ENCODE data around the gene NOP9. TPM values are rescaled to one million over a fixed set of nuclear protein-coding genes. Genes with fewer than 3 reads are reported as not detected.

NOP9 gene
- total RNA-seq, 1 donor from 2014 or later, result 22.4 TPM

GRCh38 chr14:24308342-24309124 lies 8.9 kb downstream of the NOP9 start:
- H3K36me3 ChIP-seq (ENCODE audit: control insufficient read depth in 3 of 3, insufficient read depth in 3 of 3, low read length in 3 of 3), result peaks cover 36 to 42% (median 40%) of the 10 kb centered on the region in 3 donors
- no peaks in the 10 kb centered on the region for H3K9me3 ChIP-seq (ENCODE audit: control insufficient read depth in 3 of 3, low read length in 3 of 3)
- H3K4me1 ChIP-seq (ENCODE audit: control insufficient read depth in 3 of 3, insufficient read depth in 3 of 3, low read length in 3 of 3), result peaks cover 25 to 48% (median 30%) of the 10 kb centered on the region in 3 donors
- no peak overlapping the region for H3K27ac ChIP-seq (ENCODE audit: low read depth, low read length)
- no peak overlapping the region for H3K4me3 ChIP-seq (ENCODE audit: low read length in 3 of 3)
- H3K27me3 ChIP-seq (ENCODE audit: control insufficient read depth in 3 of 3, insufficient read depth in 3 of 3, low read length in 3 of 3), result no peaks in the 10 kb centered on the region
- H3K9ac ChIP-seq (ENCODE audit: low read depth in 1 of 3, low read length in 3 of 3), result no peak overlapping the region

DNA sequence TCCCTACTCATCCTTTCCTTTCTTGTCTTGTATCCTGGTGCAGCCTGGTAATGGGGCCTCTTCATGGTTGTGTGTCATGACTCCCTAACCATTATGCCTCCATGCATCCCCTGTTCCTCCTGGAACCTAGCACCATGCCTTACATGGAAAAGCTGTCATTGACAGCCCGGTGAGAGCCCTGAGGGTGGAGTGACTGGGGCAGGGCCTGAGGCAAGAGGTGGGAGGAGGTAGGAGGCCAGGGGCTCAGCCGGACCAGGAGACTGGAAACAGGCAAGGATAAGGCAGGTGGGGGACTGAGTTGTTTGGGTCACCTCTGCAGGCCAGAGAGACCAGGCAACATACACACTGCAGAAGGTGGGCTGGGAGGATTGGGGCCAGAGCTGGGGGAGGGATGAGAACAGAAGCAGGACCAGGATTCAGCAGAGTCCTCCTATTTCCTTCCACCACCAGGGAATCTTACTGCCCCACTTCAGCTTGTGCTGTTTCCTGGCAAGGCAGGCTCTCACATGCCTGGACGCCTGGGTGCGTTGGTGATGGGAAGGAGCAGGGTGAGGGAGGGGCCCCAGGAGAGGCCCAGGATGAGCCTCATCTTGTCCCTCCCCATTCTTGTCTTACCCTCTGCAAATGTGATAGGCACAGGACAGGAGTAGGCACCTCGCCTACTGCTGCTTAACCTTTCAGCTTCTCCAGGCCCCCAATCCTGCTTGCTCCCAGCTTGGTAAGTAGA lies 10.1 kb downstream of the NOP9 start, which contains the start of gene LTB4R2:
TSS of gene LTB4R2 (plus strand) at position 603 of the 727 bp plus-strand sequence. CDS start 525 bp downstream, outside the sequence.
- Histone ChIP-seq H3K4me1 (ENCODE audit: control insufficient read depth in 3 of 3, insufficient read depth in 3 of 3, low read length in 3 of 3) (peaks cover 28 to 59% (median 40%) of the 10 kb centered on the region in 3 donors), H3K36me3 (ENCODE audit: control insufficient read depth in 3 of 3, insufficient read depth in 3 of 3, low read length in 3 of 3) (peaks cover 24 to 30% (median 28%) of the 10 kb centered on the region in 3 donors), H3K9me3 (ENCODE audit: control insufficient read depth in 3 of 3, low read length in 3 of 3) (no peaks in the 10 kb centered on the region), H3K9ac (ENCODE audit: low read depth in 1 of 3, low read length in 3 of 3) (peak within 1 kb of the TSS; percentile 59 to 80 (median 68)), H3K27ac (ENCODE audit: low read depth, low read length) (peak within 1 kb of the TSS; percentile 69), H3K4me3 (ENCODE audit: low read length in 3 of 3) (peak within 1 kb of the TSS; percentile 71 to 77 (median 73)), H3K27me3 (ENCODE audit: control insufficient read depth in 3 of 3, insufficient read depth in 3 of 3, low read length in 3 of 3) (peaks cover 0 to 8% (median 3%) of the 10 kb centered on the region in 3 donors)

DNA sequence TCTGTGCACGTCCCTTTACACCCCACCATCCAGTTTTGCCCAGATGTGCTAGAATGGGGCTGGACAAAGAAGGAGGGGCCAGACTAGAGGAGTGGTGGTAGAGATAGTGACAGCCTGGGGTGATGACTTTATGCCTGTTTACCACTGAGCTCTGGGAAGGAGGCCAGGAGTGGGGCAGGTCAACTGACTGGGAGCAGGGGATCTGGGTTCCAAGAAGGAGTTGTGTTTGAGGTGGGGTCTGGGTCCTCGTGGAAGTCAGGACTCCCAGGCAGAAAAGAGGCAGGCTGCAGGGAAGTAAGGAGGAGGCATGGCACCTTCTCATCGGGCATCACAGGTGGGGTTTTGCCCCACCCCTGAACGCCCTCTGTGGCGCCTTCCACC lies 10.6 kb downstream of the NOP9 start:
- Histone ChIP-seq H3K4me1 (ENCODE audit: control insufficient read depth in 3 of 3, insufficient read depth in 3 of 3, low read length in 3 of 3) (peaks cover 33 to 64% (median 43%) of the 10 kb centered on the region in 3 donors), H3K27ac (ENCODE audit: low read depth, low read length) (peak overlapping the region; percentile 69), H3K27me3 (ENCODE audit: control insufficient read depth in 3 of 3, insufficient read depth in 3 of 3, low read length in 3 of 3) (peaks cover 0 to 8% (median 3%) of the 10 kb centered on the region in 3 donors), H3K4me3 (ENCODE audit: low read length in 3 of 3) (peak overlapping the region; percentile 71 to 77 (median 73)), H3K9me3 (ENCODE audit: control insufficient read depth in 3 of 3, low read length in 3 of 3) (no peaks in the 10 kb centered on the region), H3K9ac (ENCODE audit: low read depth in 1 of 3, low read length in 3 of 3) (peak overlapping the region; percentile 59 to 80 (median 68)), H3K36me3 (ENCODE audit: control insufficient read depth in 3 of 3, insufficient read depth in 3 of 3, low read length in 3 of 3) (peaks cover 19 to 25% (median 23%) of the 10 kb centered on the region in 3 donors)

DNA sequence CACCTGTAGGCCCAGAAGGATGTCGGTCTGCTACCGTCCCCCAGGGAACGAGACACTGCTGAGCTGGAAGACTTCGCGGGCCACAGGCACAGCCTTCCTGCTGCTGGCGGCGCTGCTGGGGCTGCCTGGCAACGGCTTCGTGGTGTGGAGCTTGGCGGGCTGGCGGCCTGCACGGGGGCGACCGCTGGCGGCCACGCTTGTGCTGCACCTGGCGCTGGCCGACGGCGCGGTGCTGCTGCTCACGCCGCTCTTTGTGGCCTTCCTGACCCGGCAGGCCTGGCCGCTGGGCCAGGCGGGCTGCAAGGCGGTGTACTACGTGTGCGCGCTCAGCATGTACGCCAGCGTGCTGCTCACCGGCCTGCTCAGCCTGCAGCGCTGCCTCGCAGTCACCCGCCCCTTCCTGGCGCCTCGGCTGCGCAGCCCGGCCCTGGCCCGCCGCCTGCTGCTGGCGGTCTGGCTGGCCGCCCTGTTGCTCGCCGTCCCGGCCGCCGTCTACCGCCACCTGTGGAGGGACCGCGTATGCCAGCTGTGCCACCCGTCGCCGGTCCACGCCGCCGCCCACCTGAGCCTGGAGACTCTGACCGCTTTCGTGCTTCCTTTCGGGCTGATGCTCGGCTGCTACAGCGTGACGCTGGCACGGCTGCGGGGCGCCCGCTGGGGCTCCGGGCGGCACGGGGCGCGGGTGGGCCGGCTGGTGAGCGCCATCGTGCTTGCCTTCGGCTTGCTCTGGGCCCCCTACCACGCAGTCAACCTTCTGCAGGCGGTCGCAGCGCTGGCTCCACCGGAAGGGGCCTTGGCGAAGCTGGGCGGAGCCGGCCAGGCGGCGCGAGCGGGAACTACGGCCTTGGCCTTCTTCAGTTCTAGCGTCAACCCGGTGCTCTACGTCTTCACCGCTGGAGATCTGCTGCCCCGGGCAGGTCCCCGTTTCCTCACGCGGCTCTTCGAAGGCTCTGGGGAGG lies 11.3 kb downstream of the NOP9 start, which contains the start of gene LTB4R:
TSS of gene LTB4R (plus strand) at position 857 of the 959 bp plus-strand sequence. CDS start 4,150 bp downstream, outside the sequence.
- peak within 1 kb of the TSS; percentile 59 to 80 (median 68) for H3K9ac ChIP-seq (ENCODE audit: low read depth in 1 of 3, low read length in 3 of 3)
- peaks cover 0 to 2% (median 0%) of the 10 kb centered on the region in 3 donors for H3K9me3 ChIP-seq (ENCODE audit: control insufficient read depth in 3 of 3, low read length in 3 of 3)
- H3K4me1 ChIP-seq (ENCODE audit: control insufficient read depth in 3 of 3, insufficient read depth in 3 of 3, low read length in 3 of 3), result peaks cover 38 to 69% (median 46%) of the 10 kb centered on the region in 3 donors
- peak within 1 kb of the TSS; percentile 71 to 77 (median 73) for H3K4me3 ChIP-seq (ENCODE audit: low read length in 3 of 3)
- peak within 1 kb of the TSS; percentile 69 for H3K27ac ChIP-seq (ENCODE audit: low read depth, low read length)
- peaks cover 12 to 18% (median 16%) of the 10 kb centered on the region in 3 donors for H3K36me3 ChIP-seq (ENCODE audit: control insufficient read depth in 3 of 3, insufficient read depth in 3 of 3, low read length in 3 of 3)
- peaks cover 0 to 14% (median 10%) of the 10 kb centered on the region in 3 donors for H3K27me3 ChIP-seq (ENCODE audit: control insufficient read depth in 3 of 3, insufficient read depth in 3 of 3, low read length in 3 of 3)

DNA sequence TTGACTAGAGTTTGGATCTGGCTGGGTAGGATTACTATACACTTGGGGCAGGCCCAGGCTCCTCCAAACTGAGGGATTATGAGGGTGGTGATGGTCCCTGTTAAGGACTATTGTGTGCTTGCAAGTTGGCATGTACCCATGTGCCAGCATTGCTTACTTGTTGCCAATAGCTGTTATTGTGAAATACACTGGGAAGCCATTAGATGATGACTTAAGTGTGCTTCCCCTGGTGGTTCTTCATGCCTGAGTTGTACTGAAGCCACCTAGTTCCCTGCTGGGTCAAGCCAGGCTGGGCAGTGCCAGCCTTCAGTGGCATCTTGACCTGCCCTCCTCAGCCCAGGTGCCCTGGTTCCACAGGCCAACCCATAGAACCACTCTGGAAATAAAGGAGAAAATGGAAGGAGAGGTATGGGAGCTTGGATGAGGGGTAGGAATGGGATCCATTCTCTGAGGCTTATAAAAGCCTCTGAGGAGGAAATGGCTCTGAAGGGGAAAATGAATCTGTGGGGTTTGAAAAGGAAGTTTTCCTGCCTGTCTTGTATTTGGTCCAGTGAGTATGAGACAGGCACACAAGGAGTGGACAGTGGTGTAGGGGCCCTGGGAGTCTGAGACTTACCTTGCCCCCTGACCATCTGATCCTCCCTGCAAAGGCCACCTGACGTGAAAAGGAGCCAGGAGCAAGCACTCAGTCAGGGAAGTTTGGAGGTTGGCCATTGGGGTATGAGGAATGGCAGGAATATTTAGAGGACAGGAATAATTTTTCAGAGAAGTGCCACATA lies 12.4 kb downstream of the NOP9 start:
- peak overlapping the region; percentile 71 to 77 (median 73) for H3K4me3 ChIP-seq (ENCODE audit: low read length in 3 of 3)
- peaks cover 40 to 77% (median 54%) of the 10 kb centered on the region in 3 donors for H3K4me1 ChIP-seq (ENCODE audit: control insufficient read depth in 3 of 3, insufficient read depth in 3 of 3, low read length in 3 of 3)
- peak overlapping the region; percentile 59 to 80 (median 68) for H3K9ac ChIP-seq (ENCODE audit: low read depth in 1 of 3, low read length in 3 of 3)
- H3K9me3 ChIP-seq (ENCODE audit: control insufficient read depth in 3 of 3, low read length in 3 of 3), result peaks cover 0 to 2% (median 0%) of the 10 kb centered on the region in 3 donors
- peak overlapping the region; percentile 69 for H3K27ac ChIP-seq (ENCODE audit: low read depth, low read length)
- peaks cover 5 to 25% (median 20%) of the 10 kb centered on the region in 3 donors for H3K27me3 ChIP-seq (ENCODE audit: control insufficient read depth in 3 of 3, insufficient read depth in 3 of 3, low read length in 3 of 3)
- peaks cover 3 to 9% (median 7%) of the 10 kb centered on the region in 3 donors for H3K36me3 ChIP-seq (ENCODE audit: control insufficient read depth in 3 of 3, insufficient read depth in 3 of 3, low read length in 3 of 3)

- peak overlapping the region; percentile 69 for H3K27ac ChIP-seq (ENCODE audit: low read depth, low read length)
- peaks cover 40 to 77% (median 52%) of the 10 kb centered on the region in 3 donors for H3K4me1 ChIP-seq (ENCODE audit: control insufficient read depth in 3 of 3, insufficient read depth in 3 of 3, low read length in 3 of 3)
- peaks cover 5 to 33% (median 27%) of the 10 kb centered on the region in 3 donors for H3K27me3 ChIP-seq (ENCODE audit: control insufficient read depth in 3 of 3, insufficient read depth in 3 of 3, low read length in 3 of 3)
- H3K9ac ChIP-seq (ENCODE audit: low read depth in 1 of 3, low read length in 3 of 3), result no peak overlapping the region
- H3K36me3 ChIP-seq (ENCODE audit: control insufficient read depth in 3 of 3, insufficient read depth in 3 of 3, low read length in 3 of 3), result peaks cover 0 to 5% (median 4%) of the 10 kb centered on the region in 3 donors
- H3K9me3 ChIP-seq (ENCODE audit: control insufficient read depth in 3 of 3, low read length in 3 of 3), result peaks cover 0 to 2% (median 0%) of the 10 kb centered on the region in 3 donors
- no peak overlapping the region for H3K4me3 ChIP-seq (ENCODE audit: low read length in 3 of 3)
Measured at GRCh38 chr14:24312736-24313507, 13.3 kb downstream of the NOP9 start.

DNA sequence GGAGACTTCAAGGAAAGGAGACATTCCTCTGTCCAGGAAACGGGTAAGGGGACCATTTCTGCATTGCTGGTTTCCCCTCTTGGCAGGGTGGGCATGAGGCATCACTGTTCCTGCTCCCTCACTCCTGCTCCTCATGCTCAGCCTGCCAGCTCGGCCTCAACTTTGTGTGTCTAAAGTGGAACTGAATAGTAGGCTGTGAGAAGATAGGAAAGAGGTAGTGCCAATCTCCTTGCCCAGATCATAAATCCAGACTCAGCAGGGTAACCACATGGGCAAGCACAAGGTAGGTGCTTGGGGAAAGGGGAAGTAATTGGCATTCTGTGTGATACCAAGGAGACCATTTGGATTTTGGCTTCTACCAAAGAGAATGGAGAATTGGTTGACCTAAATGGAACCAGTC lies 14.3 kb downstream of the NOP9 start:
- no peak overlapping the region for H3K27ac ChIP-seq (ENCODE audit: low read depth, low read length)
- no peak overlapping the region for H3K4me3 ChIP-seq (ENCODE audit: low read length in 3 of 3)

More for the DNA sequence above, 14.3 kb downstream of the NOP9 start:
- Histone ChIP-seq H3K36me3 (ENCODE audit: control insufficient read depth in 3 of 3, insufficient read depth in 3 of 3, low read length in 3 of 3) (peaks cover 0 to 2% (median 2%) of the 10 kb centered on the region in 3 donors), H3K9ac (ENCODE audit: low read depth in 1 of 3, low read length in 3 of 3) (no peak overlapping the region), H3K27me3 (ENCODE audit: control insufficient read depth in 3 of 3, insufficient read depth in 3 of 3, low read length in 3 of 3) (peaks cover 13 to 41% (median 36%) of the 10 kb centered on the region in 3 donors), H3K4me1 (ENCODE audit: control insufficient read depth in 3 of 3, insufficient read depth in 3 of 3, low read length in 3 of 3) (peaks cover 40 to 73% (median 52%) of the 10 kb centered on the region in 3 donors), H3K9me3 (ENCODE audit: control insufficient read depth in 3 of 3, low read length in 3 of 3) (peaks cover 0 to 2% (median 0%) of the 10 kb centered on the region in 3 donors)

Measured in skeletal muscle tissue (tissue), 4 donors.